Ectodermal cell (in vitro differentiated cells): Measurements from ENCODE around the gene INTS4.
"Not testable (repeated sequence)": the region's sequence is repeated elsewhere in the genome, so short reads cannot be mapped to it uniquely, and the experiment has no call there.

ENCODE experiments used
- H3K27ac ChIP-seq: 2 replicates; pipeline ENCODE4 v1.7.0; 2013; ENCODE audit warnings: mild to moderate bottlenecking, low read depth, low read length; ENCODE audit not compliant: insufficient read depth, poor library complexity, severe bottlenecking
- H3K27me3 ChIP-seq: 2 replicates; pipeline ENCODE4 v1.7.0; 2013; ENCODE audit warnings: mild to moderate bottlenecking, low read length; ENCODE audit not compliant: insufficient read depth, control insufficient read depth, poor library complexity, severe bottlenecking
- H3K36me3 ChIP-seq: one replicate; pipeline ENCODE4 v1.7.0; 2013; ENCODE audit warnings: low read length; ENCODE audit not compliant: control insufficient read depth, insufficient read depth
- H3K4me1 ChIP-seq: one replicate; pipeline ENCODE4 v1.7.0; 2013; ENCODE audit warnings: low read length; ENCODE audit not compliant: control insufficient read depth, insufficient read depth
- H3K4me3 ChIP-seq: 2 replicates; pipeline ENCODE4 v1.7.0; 2013; ENCODE audit warnings: low read depth, low read length, control low read depth; ENCODE audit not compliant: insufficient read depth
- H3K9me3 ChIP-seq: 2 replicates; pipeline ENCODE4 v1.7.0; 2013; ENCODE audit warnings: mild to moderate bottlenecking, low read length, moderate library complexity; ENCODE audit not compliant: control insufficient read depth
- WGBS, 2 experiments: methylation state at CpG; one replicate each; pipeline ENCODE4 v1.1.7; 2013; ENCODE audit warnings: missing lambda C conversion rate in 2 of 2; 5-methylcytosine and 5-hydroxymethylcytosine counted together

The INTS4 gene

DNA sequence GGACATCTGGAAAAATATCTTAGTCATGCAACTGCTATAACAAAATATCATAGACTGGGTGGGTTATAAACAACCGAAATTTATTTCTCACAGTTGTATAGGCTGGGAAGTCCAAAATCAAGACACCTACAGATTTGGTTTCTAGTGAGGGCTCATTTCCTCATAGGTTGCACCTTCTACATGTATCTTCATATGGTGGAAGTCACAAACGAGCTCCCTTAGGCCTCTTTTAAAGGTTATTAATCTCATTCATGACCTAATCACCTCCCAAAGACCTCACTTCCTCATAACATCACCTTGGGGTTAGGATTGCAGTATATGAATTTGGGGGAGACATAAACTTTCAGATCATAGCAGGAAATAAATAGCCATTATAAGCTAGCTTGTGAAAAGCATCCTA is 85.2 kb downstream of the INTS4 start:
- 79 to 95% methylated on average over 2 of the region's 2 CpGs for WGBS, 2 experiments
- Histone ChIP-seq H3K36me3 (peaks cover 4% of the 10 kb centered on the region), H3K9me3 (no peaks in the 10 kb centered on the region), H3K27me3 (no peaks in the 10 kb centered on the region), H3K4me1 (no peaks in the 10 kb centered on the region), H3K27ac (no peak overlapping the region), H3K4me3 (no peak overlapping the region)

GRCh38 chr11:77908835-77909234 is 85.6 kb downstream of the INTS4 start:
- Histone ChIP-seq H3K36me3 (peaks cover 4% of the 10 kb centered on the region), H3K4me3 (no peak overlapping the region), H3K27ac (no peak overlapping the region), H3K4me1 (no peaks in the 10 kb centered on the region), H3K9me3 (no peaks in the 10 kb centered on the region), H3K27me3 (no peaks in the 10 kb centered on the region)
- 91 to 96% methylated on average over 2 of the region's 2 CpGs for WGBS, 2 experiments

- H3K4me1 ChIP-seq, H3K27me3 ChIP-seq, H3K9me3 ChIP-seq, H3K36me3 ChIP-seq, H3K27ac ChIP-seq, H3K4me3 ChIP-seq: not testable (repeated sequence)
- WGBS, 2 experiments, result 94 to 100% methylated on average over 1 of the region's 1 CpG
Observed at GRCh38 chr11:77894949-77895348, 99.5 kb downstream of the INTS4 start.

DNA sequence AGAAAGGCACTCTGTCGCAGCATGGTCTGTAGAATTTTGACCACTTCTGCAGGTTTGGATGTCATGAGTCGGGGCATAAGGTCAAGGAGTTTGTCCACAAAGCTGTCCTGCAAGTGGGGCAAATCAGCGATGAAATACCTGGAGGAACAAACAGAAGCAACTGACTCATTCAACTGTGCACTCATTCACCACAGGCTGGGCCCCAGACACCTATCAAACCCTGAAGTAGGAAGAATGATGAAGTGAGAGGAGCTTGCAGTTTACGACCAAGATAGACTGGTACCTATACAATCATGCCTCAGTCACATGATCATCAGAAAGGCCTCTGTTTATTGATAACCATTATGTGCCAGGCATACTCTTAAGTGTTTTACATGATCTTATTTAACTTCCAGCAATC is 102.8 kb downstream of the INTS4 start:
- H3K4me1 ChIP-seq, H3K36me3 ChIP-seq, H3K9me3 ChIP-seq, H3K27me3 ChIP-seq, H3K27ac ChIP-seq, H3K4me3 ChIP-seq: not testable (repeated sequence)
- 92% methylated on average over 2 of the region's 4 CpGs; no CpG with 5 or more reads in 1 of the 2 experiments for WGBS, 2 experiments

DNA sequence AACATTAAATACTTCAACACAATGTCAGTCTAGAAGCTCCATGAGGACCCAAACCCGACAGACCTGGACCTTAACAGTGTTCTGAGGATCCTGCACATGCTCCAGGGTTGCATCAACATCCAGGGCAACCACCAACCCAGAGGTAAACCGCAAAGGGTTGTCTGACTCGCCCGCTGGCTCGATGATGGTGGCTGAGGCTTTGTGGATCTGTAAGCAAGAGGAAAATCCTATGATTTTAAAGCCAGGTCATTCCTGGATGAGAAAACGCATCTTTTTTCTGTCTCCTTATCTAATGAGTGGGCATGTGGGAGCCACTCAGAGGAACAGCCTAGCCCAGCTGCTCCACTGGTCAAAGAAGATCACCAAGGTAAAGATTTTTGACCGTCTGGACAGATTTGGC is 103.2 kb downstream of the INTS4 start:
- not testable (repeated sequence) for H3K27me3 ChIP-seq, H3K4me3 ChIP-seq, H3K27ac ChIP-seq, H3K9me3 ChIP-seq, H3K4me1 ChIP-seq, H3K36me3 ChIP-seq
- 95 to 96% methylated on average over 7 of the region's 7 CpGs for WGBS, 2 experiments

GRCh38 chr11:77890619-77891056 is 103.8 kb downstream of the INTS4 start:
- not testable (repeated sequence) for H3K9me3 ChIP-seq, H3K36me3 ChIP-seq, H3K27me3 ChIP-seq, H3K27ac ChIP-seq, H3K4me3 ChIP-seq, H3K4me1 ChIP-seq
- 93 to 94% methylated on average over 4 of the region's 4 CpGs for WGBS, 2 experiments

DNA sequence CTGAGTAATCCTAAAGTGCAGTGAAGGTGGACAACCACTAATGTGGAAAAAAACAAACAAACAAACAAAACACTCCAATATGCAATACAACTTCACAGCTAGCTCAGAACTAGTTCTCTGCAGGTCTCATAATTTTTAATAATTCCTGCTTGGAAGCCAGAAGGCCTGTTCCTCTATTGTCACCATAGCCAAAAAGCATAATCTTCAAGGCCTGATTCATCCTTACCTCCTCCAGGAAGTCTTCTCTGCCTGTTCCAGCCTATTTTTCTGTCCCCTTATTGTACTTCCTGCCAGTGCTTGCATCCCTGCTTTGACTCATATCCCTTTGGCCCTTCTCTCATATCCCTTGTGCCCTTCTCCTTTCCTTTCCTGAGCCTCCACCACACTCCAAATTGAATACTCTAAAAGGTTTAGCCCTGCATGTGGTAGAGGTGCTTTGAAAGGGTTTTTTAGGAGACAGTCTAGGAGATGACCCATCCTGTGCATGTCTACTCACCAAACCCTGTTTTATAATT is 104.3 kb downstream of the INTS4 start:
- not testable (repeated sequence) for H3K36me3 ChIP-seq, H3K4me1 ChIP-seq, H3K4me3 ChIP-seq, H3K27ac ChIP-seq, H3K27me3 ChIP-seq, H3K9me3 ChIP-seq

- H3K27ac ChIP-seq, H3K36me3 ChIP-seq: not testable (repeated sequence)
- WGBS, 2 experiments, result 94 to 97% methylated on average over 3 to 4 of the region's 5 CpGs
Observed at GRCh38 chr11:77889045-77889444, 105.4 kb downstream of the INTS4 start.

GRCh38 chr11:77886401-77886800 is 108.1 kb downstream of the INTS4 start:
- no peaks in the 10 kb centered on the region for H3K4me1 ChIP-seq
- no peaks in the 10 kb centered on the region for H3K27me3 ChIP-seq
- H3K36me3 ChIP-seq, result peaks cover 9% of the 10 kb centered on the region
- H3K4me3 ChIP-seq, result no peak overlapping the region
- no peaks in the 10 kb centered on the region for H3K9me3 ChIP-seq
- 92 to 95% methylated on average over 17 to 18 of the region's 18 CpGs for WGBS, 2 experiments
- H3K27ac ChIP-seq, result no peak overlapping the region

More at GRCh38 chr11:77889045-77889444, 105.4 kb downstream of the INTS4 start:
- not testable (repeated sequence) for H3K4me3 ChIP-seq, H3K27me3 ChIP-seq, H3K4me1 ChIP-seq, H3K9me3 ChIP-seq

DNA sequence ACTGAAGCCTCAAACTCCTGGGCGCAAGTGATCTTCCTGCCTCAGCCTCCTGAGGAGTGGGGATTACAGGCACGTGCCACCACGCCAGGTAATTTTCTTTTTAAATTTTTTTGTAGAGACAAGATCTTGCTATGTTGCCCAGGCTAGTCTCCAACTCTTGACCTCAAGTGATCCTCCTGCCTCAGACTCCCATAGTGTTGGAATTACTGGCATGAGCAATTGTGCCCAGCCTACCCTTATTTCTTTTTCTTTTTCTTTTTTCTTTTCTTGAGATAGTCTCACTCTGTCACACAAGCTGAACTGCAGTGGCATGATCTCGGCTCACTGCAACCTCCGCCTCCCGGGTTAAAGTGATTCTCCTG is 109.7 kb downstream of the INTS4 start:
- H3K4me1 ChIP-seq, result no peaks in the 10 kb centered on the region
- no peak overlapping the region for H3K4me3 ChIP-seq
- H3K36me3 ChIP-seq, result peaks cover 13% of the 10 kb centered on the region
- H3K27ac ChIP-seq, result no peak overlapping the region
- 92% methylated on average over 6 of the region's 6 CpGs for WGBS, 2 experiments
- H3K27me3 ChIP-seq, result no peaks in the 10 kb centered on the region
- H3K9me3 ChIP-seq, result no peaks in the 10 kb centered on the region

DNA sequence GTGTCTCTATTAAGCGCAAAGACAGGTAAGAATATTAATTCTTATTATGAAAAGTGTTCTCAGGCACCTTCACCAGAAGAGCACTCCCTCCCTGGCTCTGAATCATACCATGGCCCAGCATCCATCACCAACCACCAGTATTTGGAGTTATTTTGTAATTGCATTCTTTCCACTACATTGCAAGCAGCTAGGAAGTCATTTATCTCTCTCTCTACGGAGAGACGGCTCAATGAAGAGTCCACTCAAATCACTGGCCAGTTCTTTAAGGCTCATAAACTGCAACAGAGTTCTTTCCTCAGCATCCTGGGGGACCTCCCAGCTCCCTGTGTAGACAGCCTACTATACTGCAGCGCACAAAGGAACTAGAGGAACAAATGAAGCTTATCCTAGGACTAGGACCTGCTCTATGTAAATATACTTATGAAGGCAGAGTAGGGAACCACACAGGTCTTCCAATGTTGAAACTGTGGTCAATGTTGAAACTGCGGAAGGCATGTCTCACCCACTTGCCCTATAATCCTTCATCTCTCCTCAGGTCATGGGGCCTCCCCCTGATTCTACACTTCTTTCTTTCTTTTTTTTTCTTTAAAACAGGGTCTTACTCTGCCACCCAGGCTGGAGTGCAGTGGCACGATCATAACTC is 110.2 kb downstream of the INTS4 start:
- H3K36me3 ChIP-seq, result peaks cover 14% of the 10 kb centered on the region
- no peak overlapping the region for H3K4me3 ChIP-seq
- H3K27me3 ChIP-seq, result no peaks in the 10 kb centered on the region
- H3K9me3 ChIP-seq, result no peaks in the 10 kb centered on the region
- no peak overlapping the region for H3K27ac ChIP-seq
- WGBS, 2 experiments, result 96 to 97% methylated on average over 5 to 6 of the region's 6 CpGs
- H3K4me1 ChIP-seq, result no peaks in the 10 kb centered on the region
